Activated naive CD8-positive, alpha-beta T cell treated with anti-CD3 and anti-CD28 coated beads, Interleukin-2, amount 10 ng/mL, durations not matched to agents 7 days and 5 days (primary cell): ENCODE data around the gene PLEKHG4. TPM values are rescaled to one million over a fixed set of nuclear protein-coding genes. Genes with fewer than 3 reads are reported as not detected.

Experiments used
- ATAC-seq: fragments of 150-1000 bp; cut with Tn5 transposase; one replicate; pipeline ENCODE4 v1.10.0; 2021; ENCODE audit warnings: low read depth, moderate library complexity
- POLR2A ChIA-PET: fragments of 350-600 bp; sonication (Branson Sonifier 250); formaldehyde crosslinking; loops from one replicate; lab custom pipeline; 2021; ENCODE audit warnings: antibody characterized with exemption; lab: Charles Lee
- DNase-seq: peaks from one replicate; pipeline ENCODE4 v3.0.0; 2021
- H3K27ac Mint-ChIP-seq: one replicate; pipeline ENCODE4 v1.8.0; 2022; ENCODE audit warnings: mild to moderate bottlenecking, mixed read lengths
- H3K27me3 Mint-ChIP-seq: one replicate; pipeline ENCODE4 v1.8.0; 2022; ENCODE audit warnings: mild to moderate bottlenecking, moderate library complexity, mixed read lengths
- H3K36me3 Mint-ChIP-seq: one replicate; pipeline ENCODE4 v1.8.0; 2021; ENCODE audit warnings: mild to moderate bottlenecking, mixed read lengths
- H3K4me1 Mint-ChIP-seq: one replicate; pipeline ENCODE4 v1.8.0; 2021; ENCODE audit warnings: mixed read lengths
- H3K4me3 Mint-ChIP-seq: one replicate; pipeline ENCODE4 v1.8.0; 2022; ENCODE audit warnings: mild to moderate bottlenecking, moderate library complexity, mixed read lengths
- H3K9me3 Mint-ChIP-seq: one replicate; pipeline ENCODE4 v1.8.0; 2021; ENCODE audit warnings: mixed read lengths
- total RNA-seq, 2 experiments: library from RNA; stranded (reverse); gene quantifications; one replicate each; pipeline ENCODE4 v1.2.3, GENCODE V29; 2021

Gene PLEKHG4
- total RNA-seq, 2 experiments from 2014 or later, result 15.7 to 18.2 TPM

DNA sequence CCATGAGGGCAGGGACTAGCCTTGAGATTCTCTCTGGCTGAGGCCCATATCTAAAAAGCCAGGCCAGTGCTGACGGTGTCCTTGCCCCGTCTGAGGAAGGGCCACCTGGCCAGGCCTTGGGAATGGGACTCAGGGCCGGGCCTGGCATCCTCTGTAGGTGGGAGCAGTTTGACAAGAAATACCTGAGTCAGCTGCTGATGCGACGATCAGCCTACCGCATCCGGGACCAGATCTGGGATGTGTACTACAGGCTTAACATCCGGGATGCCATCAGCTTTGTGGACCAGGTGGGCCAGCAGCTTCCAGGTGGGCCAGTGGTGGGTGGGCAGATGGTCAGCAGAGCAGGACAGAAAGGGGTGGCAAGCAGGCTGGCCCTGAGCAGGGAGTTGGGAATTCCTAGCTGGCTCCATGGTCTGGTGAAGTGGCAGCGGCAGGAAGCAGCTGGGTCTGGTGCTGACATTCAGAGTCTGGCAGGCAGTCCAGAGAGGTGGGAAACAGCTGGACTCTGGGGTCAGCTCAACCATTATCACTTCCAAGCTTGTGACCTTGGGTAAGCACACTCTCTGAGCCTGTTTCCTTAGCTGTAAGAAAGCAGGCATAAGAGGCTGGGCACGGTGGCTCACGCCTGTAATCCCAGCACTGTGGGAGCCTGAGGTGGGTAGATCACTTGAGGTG is 21.0 kb upstream of the PLEKHG4 start:
- POLR2A ChIA-PET, result interaction anchor here (0.7 kb wide), 1 partner anchor 84 kb away, joined by 4 read pairs; no protein-coding TSS in a partner anchor
- DNase-seq (no peak), ATAC-seq (no peak)
- H3K9me3 Mint-ChIP-seq, result no peaks in the 10 kb centered on the region
- peaks cover 4% of the 10 kb centered on the region for H3K27me3 Mint-ChIP-seq
- no peak overlapping the region for H3K27ac Mint-ChIP-seq
- H3K4me3 Mint-ChIP-seq, result no peak overlapping the region
- peaks cover 2% of the 10 kb centered on the region for H3K36me3 Mint-ChIP-seq
- H3K4me1 Mint-ChIP-seq, result no peaks in the 10 kb centered on the region

DNA sequence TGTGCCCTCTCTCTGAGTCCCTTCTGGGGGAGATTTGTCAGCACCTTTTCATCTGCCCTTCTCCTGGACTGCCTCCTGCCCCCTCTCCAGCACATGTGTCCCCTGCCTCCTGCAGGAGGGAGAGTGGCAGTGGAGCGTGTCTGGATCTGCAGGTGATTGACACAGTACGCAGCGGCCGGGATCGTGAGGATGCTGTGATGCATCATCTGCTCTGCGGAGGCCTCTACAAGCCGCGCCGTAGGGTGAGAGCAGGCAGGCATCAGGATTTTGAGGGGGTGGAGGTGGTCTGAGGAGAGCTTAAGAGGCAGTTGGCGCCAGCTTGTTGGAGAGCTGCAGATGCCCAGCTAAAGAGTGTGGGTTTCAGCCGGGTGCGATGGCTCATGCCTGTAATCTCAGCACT is 19.6 kb upstream of the PLEKHG4 start:
- Mint-ChIP-seq H3K4me3 (no peak overlapping the region), H3K4me1 (no peaks in the 10 kb centered on the region), H3K9me3 (no peaks in the 10 kb centered on the region), H3K27me3 (peaks cover 4% of the 10 kb centered on the region), H3K36me3 (peaks cover 2% of the 10 kb centered on the region), H3K27ac (no peak overlapping the region)
- ATAC-seq (no peak), DNase-seq (no peak)
- POLR2A ChIA-PET, result no interaction called here

DNA sequence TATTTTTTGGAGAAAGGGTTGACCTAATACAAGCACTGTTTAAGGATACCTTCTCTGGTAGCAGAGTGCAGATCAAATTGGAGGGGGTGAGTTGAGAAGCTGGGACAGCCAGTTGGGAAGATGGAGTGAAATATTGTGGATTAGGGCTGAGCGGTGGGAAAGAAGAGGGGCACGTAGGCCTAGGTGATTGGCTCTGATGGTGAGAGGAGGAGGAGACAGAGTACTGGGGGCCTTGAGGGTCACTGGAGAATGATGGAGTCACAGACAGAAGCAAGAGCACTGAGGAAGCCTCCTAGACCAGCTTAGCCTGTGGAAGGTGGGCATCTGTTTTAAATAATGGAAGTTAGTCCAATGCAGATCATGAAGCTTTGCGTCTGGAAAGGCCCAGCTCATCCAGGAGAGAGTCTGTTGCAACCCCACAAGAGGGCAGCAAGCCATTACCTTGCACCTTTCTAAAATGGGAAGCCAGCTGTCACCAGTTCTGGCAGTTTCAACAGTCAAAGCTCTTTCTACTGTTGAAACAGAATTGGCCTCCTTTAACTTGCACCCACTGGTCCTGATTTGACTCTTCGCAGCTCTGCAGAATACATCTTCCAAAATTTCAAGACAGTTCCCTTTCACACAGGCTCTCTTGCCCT is 18.8 kb upstream of the PLEKHG4 start:
- H3K4me3 Mint-ChIP-seq, result no peak overlapping the region
- DNase-seq (no peak), ATAC-seq (peak; percentile 46)
- H3K9me3 Mint-ChIP-seq, result no peaks in the 10 kb centered on the region
- H3K4me1 Mint-ChIP-seq, result no peaks in the 10 kb centered on the region
- H3K27ac Mint-ChIP-seq, result peak overlapping the region; percentile 8
- H3K36me3 Mint-ChIP-seq, result peaks cover 2% of the 10 kb centered on the region
- POLR2A ChIA-PET, result interaction anchor here (0.7 to 1.3 kb wide), 2 partner anchors 18 to 39 kb away, joined by 5 to 6 read pairs; no protein-coding TSS in a partner anchor
- H3K27me3 Mint-ChIP-seq, result peaks cover 4% of the 10 kb centered on the region

DNA sequence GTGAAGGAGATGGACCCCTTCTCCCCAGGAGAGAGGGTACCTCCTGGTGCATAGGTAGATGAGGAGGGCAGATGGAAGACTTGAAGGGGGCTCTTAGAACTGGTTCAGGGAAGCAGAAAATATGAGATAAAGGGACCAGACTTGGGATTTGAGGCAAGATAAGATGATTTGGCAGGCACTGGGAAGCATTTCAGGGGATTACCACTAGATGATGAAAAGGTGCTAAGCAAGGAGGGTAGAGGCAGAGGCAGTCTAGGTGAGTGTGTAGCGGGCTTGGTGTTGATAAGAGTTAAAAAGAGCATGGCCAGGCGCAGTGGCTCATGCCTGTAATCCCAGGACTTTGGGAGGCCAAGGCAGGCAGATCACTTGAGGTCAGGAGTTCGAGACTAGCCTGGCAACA is 16.1 kb upstream of the PLEKHG4 start:
- no peak overlapping the region for H3K4me3 Mint-ChIP-seq
- no peaks in the 10 kb centered on the region for H3K36me3 Mint-ChIP-seq
- no peak overlapping the region for H3K27ac Mint-ChIP-seq
- peaks cover 4% of the 10 kb centered on the region for H3K27me3 Mint-ChIP-seq
- POLR2A ChIA-PET, result interaction anchor here (1.2 kb wide), 1 partner anchor 70 kb away, joined by 3 read pairs; no protein-coding TSS in a partner anchor
- no peak for ATAC-seq
- H3K4me1 Mint-ChIP-seq, result no peaks in the 10 kb centered on the region
- DNase-seq, result no peak
- H3K9me3 Mint-ChIP-seq, result no peaks in the 10 kb centered on the region

DNA sequence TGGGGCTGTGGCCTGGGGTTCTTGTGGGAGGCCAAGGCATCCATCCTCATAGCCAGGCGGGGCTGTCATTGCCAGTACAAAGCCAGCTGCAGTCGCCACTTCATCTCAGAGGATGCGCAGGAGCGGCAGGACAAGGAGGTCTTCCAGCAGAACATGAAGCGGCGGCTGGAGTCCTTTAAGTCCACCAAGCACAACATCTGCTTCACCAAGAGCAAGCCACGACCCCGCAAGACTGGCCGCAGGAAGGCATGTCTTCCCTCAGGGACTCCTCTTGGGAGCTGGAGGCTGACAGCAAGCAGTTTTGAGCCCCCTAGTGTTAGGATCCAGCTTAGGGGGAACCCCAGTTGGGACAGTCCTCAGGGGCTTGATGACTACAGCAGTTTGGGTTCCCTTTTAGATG is 15.1 kb upstream of the PLEKHG4 start:
- Mint-ChIP-seq H3K9me3 (no peaks in the 10 kb centered on the region), H3K4me3 (no peak overlapping the region), H3K36me3 (no peaks in the 10 kb centered on the region), H3K4me1 (no peaks in the 10 kb centered on the region), H3K27ac (no peak overlapping the region), H3K27me3 (peaks cover 4% of the 10 kb centered on the region)
- POLR2A ChIA-PET, result interaction anchor here (0.7 to 1.2 kb wide), 2 partner anchors 72 to 245 kb away, joined by 3 to 4 read pairs; no protein-coding TSS in a partner anchor
- no peak for DNase-seq
- no peak for ATAC-seq

DNA sequence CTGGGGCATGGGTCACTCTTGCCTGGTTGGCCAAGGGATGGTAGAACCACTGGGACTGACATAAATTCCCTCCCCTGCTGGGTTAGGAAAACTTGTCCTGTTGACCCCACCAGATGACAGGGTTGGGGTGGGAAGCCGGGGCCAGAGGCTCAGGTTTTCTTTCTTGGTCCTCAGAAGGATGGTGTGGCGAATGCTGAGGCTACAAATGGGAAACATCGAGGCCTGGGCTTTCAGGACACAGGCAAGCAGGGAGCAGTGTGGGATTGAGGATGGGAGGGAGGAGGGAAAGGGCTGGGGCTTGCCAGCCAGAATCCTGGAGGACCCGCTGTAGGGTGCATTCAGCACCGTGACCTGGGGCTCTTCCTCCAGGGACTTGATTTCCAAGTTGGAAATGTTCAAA is 14.5 kb upstream of the PLEKHG4 start:
- Mint-ChIP-seq H3K4me3 (no peak overlapping the region), H3K4me1 (no peaks in the 10 kb centered on the region), H3K9me3 (no peaks in the 10 kb centered on the region), H3K36me3 (no peaks in the 10 kb centered on the region), H3K27ac (no peak overlapping the region), H3K27me3 (peaks cover 3% of the 10 kb centered on the region)
- POLR2A ChIA-PET, result no interaction called here
- ATAC-seq (no peak), DNase-seq (no peak)

DNA sequence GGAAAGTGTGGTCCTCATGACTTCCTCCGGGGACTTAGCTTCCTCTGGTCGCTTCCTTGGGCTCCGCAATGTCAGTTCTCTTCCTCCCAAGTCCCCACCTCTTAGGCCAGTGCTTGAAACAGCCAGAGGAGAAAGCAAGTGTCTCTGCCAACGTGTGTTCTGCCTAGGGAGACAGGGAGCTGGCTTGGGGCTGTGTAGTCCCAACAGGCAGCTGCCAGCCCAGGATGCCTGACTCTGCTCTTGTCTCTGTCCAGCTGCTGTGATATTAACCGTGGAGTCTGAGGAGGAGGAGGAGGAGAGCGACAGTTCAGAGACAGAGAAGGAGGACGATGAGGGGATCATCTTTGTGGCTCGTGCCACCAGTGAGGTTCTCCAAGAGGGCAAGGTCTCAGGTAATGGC is 13.5 kb upstream of the PLEKHG4 start:
- Mint-ChIP-seq H3K36me3 (no peaks in the 10 kb centered on the region), H3K4me3 (no peak overlapping the region), H3K9me3 (no peaks in the 10 kb centered on the region), H3K4me1 (no peaks in the 10 kb centered on the region), H3K27me3 (peaks cover 3% of the 10 kb centered on the region), H3K27ac (no peak overlapping the region)
- ATAC-seq, result no peak
- POLR2A ChIA-PET, result interaction anchor here (1.2 kb wide), 1 partner anchor 13 kb away, joined by 3 read pairs; no protein-coding TSS in a partner anchor
- DNase-seq, result no peak

DNA sequence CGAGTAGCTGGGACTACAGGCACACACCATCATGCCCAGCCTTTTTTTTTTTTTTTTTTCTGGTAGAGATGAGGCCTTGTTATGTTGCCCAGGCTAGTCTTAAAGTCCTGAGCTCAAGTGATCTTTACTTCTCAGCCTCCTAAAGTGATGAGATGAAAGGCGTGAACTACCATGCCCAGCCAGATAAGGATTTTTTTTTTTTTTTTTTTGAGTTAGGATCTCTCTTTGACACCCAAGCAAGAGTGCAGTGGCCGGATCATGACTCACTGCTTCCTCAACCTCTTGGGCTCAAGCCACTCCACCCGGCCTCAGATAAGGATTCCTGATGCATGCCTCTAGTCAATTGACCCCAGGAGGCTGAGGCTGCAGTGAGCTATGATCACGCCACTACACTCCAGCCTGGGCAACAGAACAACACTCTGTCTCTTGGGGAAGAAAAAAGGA is 11.2 kb upstream of the PLEKHG4 start:
- Mint-ChIP-seq H3K4me1 (no peaks in the 10 kb centered on the region), H3K27ac (no peak overlapping the region), H3K36me3 (no peaks in the 10 kb centered on the region), H3K9me3 (no peaks in the 10 kb centered on the region), H3K4me3 (no peak overlapping the region), H3K27me3 (no peaks in the 10 kb centered on the region)
- POLR2A ChIA-PET, result interaction anchor here (0.7 kb wide), 1 partner anchor 134 kb away, joined by 4 read pairs; no protein-coding TSS in a partner anchor
- DNase-seq (no peak), ATAC-seq (no peak)

DNA sequence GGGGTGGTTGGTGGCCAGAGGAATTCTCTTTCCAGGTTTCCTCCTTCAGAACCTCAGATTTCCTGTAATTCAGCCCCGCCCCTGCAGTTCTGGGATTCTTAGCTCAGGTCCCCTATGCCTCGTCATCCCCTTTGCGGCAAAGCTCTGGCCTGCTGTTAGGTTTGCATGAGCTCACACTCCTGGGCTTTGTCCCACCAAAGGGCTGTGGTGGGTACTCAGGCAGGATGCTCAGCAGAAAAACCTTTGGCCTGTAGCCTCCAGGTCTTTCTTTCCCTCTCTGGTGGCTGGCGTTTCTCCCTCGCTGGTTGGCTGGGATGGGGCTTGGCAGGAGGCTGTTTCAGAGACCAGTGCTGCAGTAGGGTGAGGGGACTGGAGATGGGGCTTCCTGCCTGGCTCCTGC is 9.6 kb upstream of the PLEKHG4 start:
- Mint-ChIP-seq H3K27me3 (no peaks in the 10 kb centered on the region), H3K4me3 (no peak overlapping the region), H3K9me3 (no peaks in the 10 kb centered on the region), H3K36me3 (no peaks in the 10 kb centered on the region), H3K4me1 (no peaks in the 10 kb centered on the region), H3K27ac (peak overlapping the region; percentile 21)
- POLR2A ChIA-PET, result interaction anchor here (0.8 to 1.5 kb wide), 2 partner anchors 9 to 22 kb away, joined by 3 to 5 read pairs; partner anchors contain the start of genes FHOD1 and PLEKHG4
- no peak for DNase-seq
- ATAC-seq, result no peak

DNA sequence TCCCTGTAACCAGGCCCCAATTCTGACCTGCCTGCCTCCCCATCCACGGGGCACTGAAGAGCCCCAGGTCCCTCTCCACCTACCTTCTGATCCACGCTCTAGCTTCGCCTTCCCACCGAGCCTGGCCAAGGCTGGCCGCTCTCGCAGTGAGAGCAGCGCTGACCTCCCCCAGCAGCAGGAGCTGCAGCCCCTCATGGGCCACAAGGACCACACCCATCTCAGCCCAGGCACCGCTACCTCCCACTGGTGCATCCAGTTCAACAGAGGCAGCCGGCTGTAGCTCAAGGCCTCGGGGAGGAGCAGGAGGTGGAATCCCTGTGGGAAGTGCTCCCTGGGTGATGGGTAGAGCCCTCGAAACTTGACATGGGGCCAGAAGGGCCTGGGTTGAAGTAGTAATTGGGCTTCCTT is 8.4 kb upstream of the PLEKHG4 start:
- Mint-ChIP-seq H3K4me3 (no peak overlapping the region), H3K9me3 (no peaks in the 10 kb centered on the region), H3K36me3 (peaks cover 2% of the 10 kb centered on the region), H3K27me3 (no peaks in the 10 kb centered on the region), H3K27ac (no peak overlapping the region), H3K4me1 (peaks cover 3% of the 10 kb centered on the region)
- POLR2A ChIA-PET, result no interaction called here
- no peak for DNase-seq
- ATAC-seq, result no peak

DNA sequence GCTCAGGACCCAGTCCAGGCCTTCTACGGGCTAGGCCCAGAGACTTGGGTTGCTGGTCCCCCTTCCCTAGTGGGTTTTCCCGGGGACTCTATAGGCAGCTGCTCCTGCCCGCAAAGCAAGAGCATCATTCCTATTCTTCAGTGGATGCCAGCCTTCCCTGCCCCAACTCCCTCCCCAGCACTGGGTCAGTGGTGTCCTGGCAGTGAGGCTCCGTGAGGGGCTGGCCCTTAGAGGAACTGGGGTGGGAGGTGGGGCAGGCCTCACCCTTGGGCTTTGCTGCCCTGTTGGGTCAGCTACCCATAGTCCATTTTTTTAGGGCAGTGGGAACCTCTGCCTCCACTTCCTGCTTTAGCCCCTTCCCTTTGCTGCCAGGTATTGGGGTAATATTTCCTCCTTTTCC is 7.9 kb upstream of the PLEKHG4 start:
- Mint-ChIP-seq H3K4me1 (peaks cover 3% of the 10 kb centered on the region), H3K9me3 (no peaks in the 10 kb centered on the region), H3K36me3 (peaks cover 4% of the 10 kb centered on the region), H3K27ac (no peak overlapping the region), H3K27me3 (no peaks in the 10 kb centered on the region), H3K4me3 (no peak overlapping the region)
- ATAC-seq (no peak), DNase-seq (no peak)
- POLR2A ChIA-PET, result no interaction called here

DNA sequence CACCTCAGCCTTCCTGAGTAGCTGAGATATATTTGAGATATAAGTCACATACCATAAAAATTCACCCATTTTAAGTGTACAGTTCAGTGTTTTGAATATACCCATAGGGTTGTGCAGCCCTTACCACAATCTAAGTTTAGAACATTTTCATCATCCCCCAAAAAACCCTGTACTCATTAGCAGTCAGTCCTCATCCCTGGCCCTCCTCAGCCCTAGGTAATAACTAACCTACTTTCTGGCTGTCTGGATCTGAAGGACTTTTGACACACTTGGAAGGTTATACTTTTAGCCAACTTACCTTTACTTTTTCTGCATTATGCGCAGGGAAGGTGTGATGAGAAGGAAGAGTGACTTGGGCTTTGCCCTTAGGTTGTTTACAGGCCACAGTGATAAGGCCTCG is 4.0 kb upstream of the PLEKHG4 start:
- no peak overlapping the region for H3K4me3 Mint-ChIP-seq

DNA sequence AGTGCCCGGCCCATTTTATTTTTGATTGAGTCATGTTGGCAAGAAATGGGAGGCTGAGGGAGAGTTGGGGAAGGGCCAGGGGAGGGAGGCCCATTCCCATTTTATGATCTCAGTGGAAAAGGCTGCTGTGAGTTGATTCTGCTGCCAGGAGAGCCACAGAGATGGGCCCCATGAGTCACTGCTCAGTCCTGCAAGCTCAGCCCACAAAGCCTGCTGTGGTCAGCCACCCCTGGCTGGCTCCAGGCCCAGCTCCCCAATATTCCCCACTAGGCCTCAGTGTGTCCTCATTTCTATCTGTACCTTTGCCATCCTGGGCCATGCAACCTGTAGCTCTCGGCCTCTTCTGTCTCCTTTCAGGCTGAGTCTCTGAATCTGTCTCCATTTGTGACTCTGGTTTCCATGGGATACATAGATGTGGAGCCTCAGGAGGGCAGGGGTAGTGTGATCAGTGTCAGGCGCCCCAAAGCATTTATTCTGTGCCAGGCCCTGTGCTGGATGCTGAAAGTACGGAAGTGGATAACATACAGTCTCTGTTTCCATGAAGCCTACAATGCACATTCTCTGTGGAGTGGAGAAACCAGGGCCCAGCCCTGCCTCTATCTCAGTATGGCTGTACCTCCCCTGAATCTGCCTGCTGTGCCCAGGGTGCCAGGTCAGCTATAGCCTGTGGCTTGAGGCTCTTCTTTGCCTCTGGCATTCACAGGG is 1.9 kb upstream of the PLEKHG4 start:
- peaks cover 12% of the 10 kb centered on the region for H3K4me1 Mint-ChIP-seq
- peak overlapping the region; percentile 27 for H3K4me3 Mint-ChIP-seq
- DNase-seq, result no peak
- POLR2A ChIA-PET, result interaction anchor here (0.9 to 1.8 kb wide), 3 partner anchors 8 to 30 kb away, joined by 3 to 6 read pairs (median 3); partner anchors contain the start of gene FHOD1
- ATAC-seq, result no peak
- no peaks in the 10 kb centered on the region for H3K27me3 Mint-ChIP-seq
- peak overlapping the region; percentile 58 for H3K27ac Mint-ChIP-seq
- peaks cover 6% of the 10 kb centered on the region for H3K36me3 Mint-ChIP-seq
- no peaks in the 10 kb centered on the region for H3K9me3 Mint-ChIP-seq

More for the DNA sequence above, 4.0 kb upstream of the PLEKHG4 start:
- H3K27me3 Mint-ChIP-seq, result no peaks in the 10 kb centered on the region
- H3K9me3 Mint-ChIP-seq, result no peaks in the 10 kb centered on the region
- POLR2A ChIA-PET, result no interaction called here
- ATAC-seq, result no peak
- peaks cover 6% of the 10 kb centered on the region for H3K36me3 Mint-ChIP-seq
- peaks cover 12% of the 10 kb centered on the region for H3K4me1 Mint-ChIP-seq
- no peak overlapping the region for H3K27ac Mint-ChIP-seq
- no peak for DNase-seq
